Measurements from ENCODE around the gene USH2A. TPM values are rescaled to one million over a fixed set of nuclear protein-coding genes. Genes with fewer than 3 reads are reported as not detected.

Gene USH2A
- total and polyA plus RNA-seq, 4 experiments from 2014 or later: not detected

- Histone ChIP-seq H3K4me3 (ENCODE audit: low read length in 2 of 2) (no peak overlapping the region), H3K4me1 (ENCODE audit: insufficient read depth, low read length) (no peaks in the 10 kb centered on the region), H3K36me3 (ENCODE audit: insufficient read depth, low read length) (no peaks in the 10 kb centered on the region), H3K27ac (ENCODE audit: low read depth, low read length) (no peak overlapping the region), H3K27me3 (ENCODE audit: insufficient read depth, low read length) (no peaks in the 10 kb centered on the region), H3K9me3 (ENCODE audit: control insufficient read depth in 1 of 2, low read length in 2 of 2) (no peaks in the 10 kb centered on the region)
- intact Hi-C loops (cut with micrococcal nuclease): no loop called here
- H3K27ac Mint-ChIP-seq: no peak overlapping the region
- no peaks in the 10 kb centered on the region for H3K27me3 Mint-ChIP-seq
- no peak overlapping the region for H3K4me3 Mint-ChIP-seq
- H3K9me3 Mint-ChIP-seq: peaks cover 2 to 10% (median 6%) of the 10 kb centered on the region in 8 donors
- ChIA-PET CTCF (ENCODE audit: partially characterized antibody) (no interaction called here), POLR2A (ENCODE audit: partially characterized antibody) (no interaction called here)
- no peaks in the 10 kb centered on the region for H3K4me1 Mint-ChIP-seq
- no peak for DNase-seq
- H3K36me3 Mint-ChIP-seq: no peaks in the 10 kb centered on the region
Measured at GRCh38 chr1:216388558-216388957, 34.7 kb downstream of the USH2A start.

- H3K27me3 ChIP-seq (ENCODE audit: insufficient read depth, low read length): no peaks in the 10 kb centered on the region
- H3K36me3 ChIP-seq (ENCODE audit: insufficient read depth, low read length): no peaks in the 10 kb centered on the region
- Mint-ChIP-seq H3K27me3 (no peaks in the 10 kb centered on the region), H3K36me3 (no peaks in the 10 kb centered on the region), H3K9me3 (peaks cover 2 to 11% (median 6%) of the 10 kb centered on the region in 8 donors), H3K4me3 (no peak overlapping the region), H3K27ac (no peak overlapping the region), H3K4me1 (no peaks in the 10 kb centered on the region)
- no peak overlapping the region for H3K4me3 ChIP-seq (ENCODE audit: low read length in 2 of 2)
- ChIA-PET POLR2A (ENCODE audit: partially characterized antibody) (no interaction called here), CTCF (ENCODE audit: partially characterized antibody) (no interaction called here)
- H3K9me3 ChIP-seq (ENCODE audit: control insufficient read depth in 1 of 2, low read length in 2 of 2): no peaks in the 10 kb centered on the region
- H3K4me1 ChIP-seq (ENCODE audit: insufficient read depth, low read length): no peaks in the 10 kb centered on the region
- intact Hi-C loops (cut with micrococcal nuclease): no loop called here
- DNase-seq: no peak
- H3K27ac ChIP-seq (ENCODE audit: low read depth, low read length): no peak overlapping the region
Measured at GRCh38 chr1:216387782-216388181, 35.5 kb downstream of the USH2A start.

GRCh38 chr1:216379441-216379840, 43.8 kb downstream of the USH2A start:
- CTCF ChIA-PET (ENCODE audit: partially characterized antibody): no interaction called here
- Mint-ChIP-seq H3K9me3 (peaks cover 0 to 24% (median 9%) of the 10 kb centered on the region in 8 donors), H3K27me3 (no peaks in the 10 kb centered on the region), H3K4me1 (no peaks in the 10 kb centered on the region), H3K36me3 (no peaks in the 10 kb centered on the region), H3K4me3 (no peak overlapping the region), H3K27ac (no peak overlapping the region)
- POLR2A ChIA-PET (ENCODE audit: partially characterized antibody): no interaction called here
- Histone ChIP-seq H3K9me3 (ENCODE audit: control insufficient read depth in 1 of 2, low read length in 2 of 2) (no peaks in the 10 kb centered on the region), H3K36me3 (ENCODE audit: insufficient read depth, low read length) (no peaks in the 10 kb centered on the region), H3K27me3 (ENCODE audit: insufficient read depth, low read length) (no peaks in the 10 kb centered on the region), H3K4me3 (ENCODE audit: low read length in 2 of 2) (no peak overlapping the region), H3K27ac (ENCODE audit: low read depth, low read length) (no peak overlapping the region), H3K4me1 (ENCODE audit: insufficient read depth, low read length) (no peaks in the 10 kb centered on the region)
- no peak for DNase-seq
- intact Hi-C loops (cut with micrococcal nuclease): no loop called here

GRCh38 chr1:216368249-216368648, 55.0 kb downstream of the USH2A start:
- Mint-ChIP-seq H3K36me3 (no peaks in the 10 kb centered on the region), H3K4me1 (no peaks in the 10 kb centered on the region), H3K4me3 (no peak overlapping the region), H3K27me3 (no peaks in the 10 kb centered on the region), H3K9me3 (peaks cover 5 to 19% (median 6%) of the 10 kb centered on the region in 8 donors), H3K27ac (no peak overlapping the region)
- Histone ChIP-seq H3K27ac (ENCODE audit: low read depth, low read length) (no peak overlapping the region), H3K36me3 (ENCODE audit: insufficient read depth, low read length) (no peaks in the 10 kb centered on the region), H3K9me3 (ENCODE audit: control insufficient read depth in 1 of 2, low read length in 2 of 2) (no peaks in the 10 kb centered on the region), H3K27me3 (ENCODE audit: insufficient read depth, low read length) (no peaks in the 10 kb centered on the region), H3K4me3 (ENCODE audit: low read length in 2 of 2) (no peak overlapping the region), H3K4me1 (ENCODE audit: insufficient read depth, low read length) (no peaks in the 10 kb centered on the region)
- ChIA-PET POLR2A (ENCODE audit: partially characterized antibody) (no interaction called here), CTCF (ENCODE audit: partially characterized antibody) (no interaction called here)
- intact Hi-C loops (cut with micrococcal nuclease): no loop called here
- no peak for DNase-seq

- H3K4me3 Mint-ChIP-seq: no peak overlapping the region
- no peak overlapping the region for H3K27ac Mint-ChIP-seq
- CTCF ChIA-PET (ENCODE audit: partially characterized antibody): no interaction called here
- no peaks in the 10 kb centered on the region for H3K4me1 ChIP-seq (ENCODE audit: insufficient read depth, low read length)
- no peak overlapping the region for H3K27ac ChIP-seq (ENCODE audit: low read depth, low read length)
- H3K4me1 Mint-ChIP-seq: no peaks in the 10 kb centered on the region
- no peaks in the 10 kb centered on the region for H3K27me3 Mint-ChIP-seq
- no peaks in the 10 kb centered on the region for H3K9me3 ChIP-seq (ENCODE audit: control insufficient read depth in 1 of 2, low read length in 2 of 2)
- intact Hi-C loops (cut with micrococcal nuclease): no loop called here
- peaks cover 2 to 15% (median 6%) of the 10 kb centered on the region in 8 donors for H3K9me3 Mint-ChIP-seq
- DNase-seq: no peak
- no peak overlapping the region for H3K4me3 ChIP-seq (ENCODE audit: low read length in 2 of 2)
- no peaks in the 10 kb centered on the region for H3K36me3 ChIP-seq (ENCODE audit: insufficient read depth, low read length)
- H3K27me3 ChIP-seq (ENCODE audit: insufficient read depth, low read length): no peaks in the 10 kb centered on the region
- no peaks in the 10 kb centered on the region for H3K36me3 Mint-ChIP-seq
- POLR2A ChIA-PET (ENCODE audit: partially characterized antibody): no interaction called here
Measured at GRCh38 chr1:216366979-216367378, 56.3 kb downstream of the USH2A start.

GRCh38 chr1:216356945-216357344, 66.3 kb downstream of the USH2A start:
- Histone ChIP-seq H3K27me3 (ENCODE audit: insufficient read depth, low read length) (no peaks in the 10 kb centered on the region), H3K4me1 (ENCODE audit: insufficient read depth, low read length) (no peaks in the 10 kb centered on the region), H3K9me3 (ENCODE audit: control insufficient read depth in 1 of 2, low read length in 2 of 2) (no peaks in the 10 kb centered on the region), H3K4me3 (ENCODE audit: low read length in 2 of 2) (no peak overlapping the region), H3K36me3 (ENCODE audit: insufficient read depth, low read length) (no peaks in the 10 kb centered on the region), H3K27ac (ENCODE audit: low read depth, low read length) (no peak overlapping the region)
- no peak overlapping the region for H3K4me3 Mint-ChIP-seq
- POLR2A ChIA-PET (ENCODE audit: partially characterized antibody): no interaction called here
- H3K27me3 Mint-ChIP-seq: no peaks in the 10 kb centered on the region
- no peak overlapping the region for H3K27ac Mint-ChIP-seq
- intact Hi-C loops (cut with micrococcal nuclease): no loop called here
- CTCF ChIA-PET (ENCODE audit: partially characterized antibody): no interaction called here
- H3K9me3 Mint-ChIP-seq: peaks cover 0 to 9% (median 4%) of the 10 kb centered on the region in 8 donors
- no peaks in the 10 kb centered on the region for H3K36me3 Mint-ChIP-seq
- DNase-seq: no peak
- no peaks in the 10 kb centered on the region for H3K4me1 Mint-ChIP-seq

- no peaks in the 10 kb centered on the region for H3K36me3 ChIP-seq (ENCODE audit: insufficient read depth, low read length)
- intact Hi-C loops (cut with micrococcal nuclease): no loop called here
- Mint-ChIP-seq H3K36me3 (no peaks in the 10 kb centered on the region), H3K27me3 (no peaks in the 10 kb centered on the region), H3K4me3 (no peak overlapping the region), H3K9me3 (peaks cover 0 to 10% (median 4%) of the 10 kb centered on the region in 8 donors), H3K4me1 (no peaks in the 10 kb centered on the region), H3K27ac (no peak overlapping the region)
- no peak overlapping the region for H3K27ac ChIP-seq (ENCODE audit: low read depth, low read length)
- no peak overlapping the region for H3K4me3 ChIP-seq (ENCODE audit: low read length in 2 of 2)
- no peaks in the 10 kb centered on the region for H3K9me3 ChIP-seq (ENCODE audit: control insufficient read depth in 1 of 2, low read length in 2 of 2)
- DNase-seq: no peak
- no peaks in the 10 kb centered on the region for H3K4me1 ChIP-seq (ENCODE audit: insufficient read depth, low read length)
- CTCF ChIA-PET (ENCODE audit: partially characterized antibody): no interaction called here
- POLR2A ChIA-PET (ENCODE audit: partially characterized antibody): no interaction called here
- H3K27me3 ChIP-seq (ENCODE audit: insufficient read depth, low read length): no peaks in the 10 kb centered on the region
Measured at GRCh38 chr1:216350186-216350585, 73.1 kb downstream of the USH2A start.

GRCh38 chr1:216346526-216346925, 76.7 kb downstream of the USH2A start:
- CTCF ChIA-PET (ENCODE audit: partially characterized antibody): no interaction called here

More at GRCh38 chr1:216346526-216346925, 76.7 kb downstream of the USH2A start:
- no peak for DNase-seq
- POLR2A ChIA-PET (ENCODE audit: partially characterized antibody): no interaction called here
- intact Hi-C loops (cut with micrococcal nuclease): no loop called here
- Mint-ChIP-seq H3K36me3 (no peaks in the 10 kb centered on the region), H3K27me3 (no peaks in the 10 kb centered on the region), H3K27ac (no peak overlapping the region), H3K4me3 (no peak overlapping the region), H3K9me3 (peaks cover 0 to 15% (median 8%) of the 10 kb centered on the region in 8 donors), H3K4me1 (no peaks in the 10 kb centered on the region)
- H3K27me3 ChIP-seq (ENCODE audit: insufficient read depth, low read length): no peaks in the 10 kb centered on the region
- no peak overlapping the region for H3K27ac ChIP-seq (ENCODE audit: low read depth, low read length)
- H3K4me3 ChIP-seq (ENCODE audit: low read length in 2 of 2): no peak overlapping the region
- H3K4me1 ChIP-seq (ENCODE audit: insufficient read depth, low read length): no peaks in the 10 kb centered on the region
- H3K9me3 ChIP-seq (ENCODE audit: control insufficient read depth in 1 of 2, low read length in 2 of 2): peaks cover 0 to 4% of the 10 kb centered on the region in 2 donors
- no peaks in the 10 kb centered on the region for H3K36me3 ChIP-seq (ENCODE audit: insufficient read depth, low read length)

Data from CD4-positive, alpha-beta memory T cell (primary cell).